GM18858 (cell line): ENCODE data around the gene EYA4.

Experiments
- ATAC-seq: cut with Tn5 transposase; IDR thresholded peaks from one replicate; pipeline ENCODE4 v1.9.1; 2021; ENCODE audit not compliant: unreplicated experiment

EYA4 gene

DNA sequence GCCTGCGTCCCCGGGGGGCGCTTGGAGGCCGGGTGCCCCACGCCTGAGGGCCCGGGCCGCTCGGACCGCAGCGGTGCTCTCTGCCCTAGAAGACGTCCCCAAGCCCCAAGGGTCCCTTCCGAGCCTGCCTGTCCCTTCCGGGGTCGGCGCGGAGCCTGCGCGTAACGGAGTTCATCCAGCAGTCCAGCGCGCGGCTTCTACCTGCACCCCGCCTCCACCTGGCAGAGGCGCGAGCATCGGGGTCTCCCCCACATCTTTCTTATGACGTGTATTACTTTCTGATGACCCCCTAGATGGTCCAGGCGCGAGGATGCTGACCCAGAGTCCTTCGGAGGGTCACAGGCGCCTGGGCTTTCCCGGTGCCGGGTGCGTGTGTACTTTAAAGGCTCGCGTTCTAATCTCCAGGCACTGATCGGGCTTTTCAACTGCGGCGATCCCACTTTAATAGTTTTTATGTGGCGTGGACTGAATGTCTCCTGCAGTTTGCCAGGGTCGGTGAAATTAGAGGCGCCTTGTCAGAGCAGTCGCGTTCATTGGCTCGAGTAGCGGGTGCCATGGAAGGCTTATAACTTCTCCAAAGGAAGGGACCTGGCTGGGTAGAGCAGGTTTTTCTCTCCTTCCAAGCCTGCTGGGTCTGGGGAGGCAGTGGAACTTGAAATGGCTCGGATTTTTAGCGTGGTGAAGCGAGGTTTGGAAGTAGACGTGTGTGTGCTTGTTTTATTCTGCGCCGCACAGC lies 912 bp downstream of the EYA4 start:
- ATAC-seq: no peak

DNA sequence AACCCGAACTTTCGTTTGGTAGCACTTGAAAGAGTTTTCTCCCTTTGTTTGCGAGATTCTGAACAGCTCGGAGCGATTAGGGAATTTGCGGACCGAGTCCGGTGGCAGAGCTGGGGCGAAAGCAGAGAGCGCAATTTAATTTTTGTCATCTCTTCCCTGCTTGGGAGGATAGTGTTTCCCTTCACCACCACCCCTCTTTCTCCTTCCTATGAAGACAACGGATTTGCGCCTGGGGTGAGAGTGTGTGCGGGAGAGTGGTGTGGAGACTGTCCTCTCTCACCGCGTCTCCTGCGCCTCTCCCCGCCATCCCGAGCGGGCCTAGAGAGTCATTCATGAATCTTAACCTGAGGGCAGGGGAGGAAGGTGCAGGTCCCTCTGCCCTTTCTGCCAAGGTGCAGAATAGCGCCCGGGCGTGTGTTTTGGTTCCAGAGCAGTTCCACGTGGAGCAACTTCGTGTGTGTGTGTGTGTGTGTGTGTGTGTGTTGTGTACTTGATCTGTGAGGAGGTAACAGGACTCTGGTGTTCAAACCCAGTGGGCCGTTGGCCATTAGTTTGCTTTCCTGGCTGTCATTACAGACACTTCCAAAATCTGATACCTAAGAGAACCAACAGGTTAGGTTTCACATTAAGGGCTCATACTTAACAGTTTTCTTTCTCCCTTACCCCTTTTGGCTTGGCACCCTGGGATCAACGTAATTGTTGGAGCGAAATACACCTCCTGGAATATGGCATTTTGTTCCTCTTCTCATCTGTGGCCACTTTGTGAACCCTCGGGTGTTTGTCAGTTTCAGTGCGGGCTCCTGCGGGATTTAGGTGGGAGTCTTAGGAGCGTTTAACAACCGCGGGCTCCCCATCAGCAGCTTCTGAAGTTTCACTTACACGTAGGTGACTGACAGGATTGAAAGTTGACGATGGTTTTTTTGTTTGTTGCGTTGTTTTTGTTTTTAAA lies 1.8 kb downstream of the EYA4 start:
- no peak for ATAC-seq

DNA sequence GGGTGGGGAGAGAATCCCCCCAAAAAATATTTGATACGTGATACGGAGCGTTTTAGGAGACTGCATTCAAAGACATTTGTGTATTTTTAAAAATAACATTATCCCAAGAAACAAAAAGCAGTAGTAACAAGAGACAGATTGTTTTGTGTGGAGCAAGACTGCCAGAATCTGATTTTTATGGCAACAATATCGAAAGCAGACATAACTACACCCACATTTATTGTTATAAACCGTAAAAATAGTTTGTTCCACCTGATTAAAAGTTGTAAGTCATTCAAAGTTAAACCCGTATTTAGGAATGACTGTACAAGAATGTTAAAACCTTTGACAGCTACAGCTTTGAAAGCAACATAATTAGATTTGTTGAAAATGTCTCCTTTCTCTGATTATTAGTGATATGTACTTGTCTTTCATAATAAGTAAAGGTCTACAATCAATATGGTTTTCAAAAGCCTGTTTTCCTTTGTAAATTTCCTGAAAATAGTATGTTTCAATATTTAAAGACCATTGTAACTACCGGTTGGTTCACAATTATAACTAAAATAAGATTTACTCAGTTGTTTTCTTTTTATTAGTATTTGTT lies 2.7 kb downstream of the EYA4 start:
- no peak for ATAC-seq

DNA sequence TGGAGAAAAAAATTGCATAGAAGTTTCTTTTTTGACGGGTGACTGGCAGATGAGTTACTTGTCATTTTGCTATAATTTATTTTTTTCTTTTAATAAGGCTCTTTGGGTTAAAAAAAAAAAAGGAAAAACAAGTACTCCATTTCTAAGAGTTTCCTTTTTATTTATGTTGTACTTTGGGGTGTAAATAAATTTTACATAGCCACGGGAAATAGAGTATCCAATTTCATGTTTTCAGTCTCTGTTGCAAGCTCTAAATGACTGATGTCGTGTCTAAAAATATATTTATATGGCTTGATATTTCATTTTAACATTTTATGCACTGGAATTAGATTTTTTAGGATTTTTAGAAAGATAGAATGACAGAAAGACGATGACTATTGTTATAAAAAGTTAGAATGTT lies 3.4 kb downstream of the EYA4 start:
- ATAC-seq: no peak

DNA sequence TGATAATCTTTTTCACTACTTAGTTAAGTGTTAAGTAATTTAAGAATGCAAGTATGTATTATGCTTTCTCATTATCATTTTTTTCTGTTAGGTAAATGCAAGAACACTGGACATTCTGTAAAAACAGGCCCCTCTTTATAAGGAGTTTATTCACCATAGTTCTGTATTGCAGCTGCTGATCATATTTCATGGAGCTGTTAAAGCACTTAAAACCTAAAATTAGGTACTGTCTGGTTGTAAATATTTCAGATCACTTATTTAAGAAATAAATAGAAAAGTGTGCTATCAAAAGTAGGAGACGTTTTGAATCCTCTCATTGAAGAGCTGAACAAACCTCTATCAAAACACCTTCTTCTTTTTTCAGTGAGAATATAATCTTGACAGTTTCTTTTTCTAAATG lies 3.9 kb downstream of the EYA4 start:
- ATAC-seq: no peak

DNA sequence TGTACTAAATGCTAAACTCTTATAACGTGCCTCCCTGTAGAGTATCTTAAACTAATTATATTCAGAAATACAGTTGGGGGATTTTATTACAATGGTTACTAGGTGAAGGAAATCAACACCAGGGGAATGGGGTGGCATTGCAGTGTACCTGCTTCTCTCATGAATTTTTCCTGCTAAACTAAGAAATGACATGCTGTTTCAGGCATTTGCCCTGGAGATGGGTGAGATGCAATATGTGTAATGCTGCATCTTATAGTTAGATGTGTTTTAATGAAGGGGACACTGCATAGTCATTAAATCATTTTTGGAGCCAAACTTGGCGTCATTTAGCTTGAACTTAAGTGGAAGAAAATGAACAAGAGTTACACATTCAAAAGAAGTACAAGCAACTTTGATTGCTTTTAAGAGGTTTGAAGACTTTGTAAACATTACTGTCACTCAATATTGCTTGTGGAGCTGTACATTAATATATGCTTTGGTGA lies 4.3 kb downstream of the EYA4 start:
- ATAC-seq: no peak

DNA sequence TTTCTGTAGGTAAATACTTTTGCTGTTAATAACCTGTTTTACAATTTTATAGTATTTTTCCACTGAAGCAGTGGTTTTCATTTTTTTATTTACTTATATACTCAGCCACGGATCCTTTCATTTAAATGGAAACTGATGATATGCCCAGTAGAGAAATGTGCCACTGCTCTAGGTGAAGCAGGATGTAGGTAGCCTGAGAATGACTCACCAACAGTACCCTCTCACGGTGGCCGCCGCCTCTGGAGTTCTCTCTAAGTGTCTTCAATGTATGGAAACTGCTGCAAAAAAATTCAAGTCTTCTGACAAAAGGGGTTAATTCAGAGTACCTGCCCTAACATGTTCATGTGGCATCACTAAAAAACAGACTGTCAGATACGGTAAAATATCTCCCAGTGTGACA lies 6.4 kb downstream of the EYA4 start:
- no peak for ATAC-seq

DNA sequence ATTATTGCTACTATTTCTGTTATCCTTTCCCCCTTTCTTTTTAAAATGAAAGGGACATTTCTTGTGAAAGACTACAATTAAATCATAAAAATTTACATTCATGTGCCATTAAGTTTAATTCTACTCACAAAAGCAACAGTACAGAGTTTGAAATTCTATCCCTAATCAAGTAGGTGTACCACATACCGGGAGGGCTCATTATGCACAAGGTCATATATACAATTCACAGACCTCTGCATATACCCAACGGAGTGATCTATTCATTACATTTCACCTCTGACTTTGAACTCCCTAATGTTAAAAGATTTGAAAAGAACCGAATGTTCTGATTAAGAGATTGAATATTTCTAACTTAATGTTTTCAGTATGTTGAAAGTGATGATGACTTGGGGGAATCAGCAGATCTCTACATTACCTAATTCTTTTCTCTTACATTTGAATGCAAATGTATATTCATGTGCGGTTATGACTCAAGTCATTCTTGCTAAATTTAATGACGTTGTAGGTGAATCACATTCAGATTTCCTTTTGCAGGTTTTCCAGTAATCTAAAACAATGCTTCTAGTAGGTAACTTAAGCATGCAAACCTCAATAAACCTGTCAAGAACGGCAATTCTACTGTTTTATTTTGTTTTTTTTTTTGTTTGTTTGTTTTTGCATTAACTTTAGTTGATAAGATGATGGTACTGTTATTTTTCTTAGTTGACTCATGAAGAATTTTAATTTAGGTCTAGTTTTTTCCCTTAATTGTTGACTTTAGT lies 7.3 kb downstream of the EYA4 start:
- ATAC-seq: no peak

DNA sequence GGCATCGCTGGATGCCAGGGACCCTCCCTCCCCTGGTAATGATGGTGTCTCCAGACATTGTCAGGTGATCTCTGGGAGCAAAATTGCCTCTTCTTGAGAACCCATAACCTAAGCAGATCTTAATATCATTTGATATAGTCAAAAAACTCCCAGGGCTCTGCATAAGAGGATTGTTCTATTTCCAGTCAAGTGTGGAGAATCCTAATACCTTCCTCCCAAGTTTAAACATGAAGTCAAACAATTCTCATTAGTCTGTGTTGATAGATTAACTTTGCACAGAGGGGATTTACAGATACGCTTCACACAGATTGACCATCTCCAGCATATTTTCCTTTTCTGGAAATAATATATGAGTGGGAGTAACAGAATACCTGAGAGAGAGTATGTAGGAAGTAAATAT lies 10.5 kb downstream of the EYA4 start:
- ATAC-seq: no peak

DNA sequence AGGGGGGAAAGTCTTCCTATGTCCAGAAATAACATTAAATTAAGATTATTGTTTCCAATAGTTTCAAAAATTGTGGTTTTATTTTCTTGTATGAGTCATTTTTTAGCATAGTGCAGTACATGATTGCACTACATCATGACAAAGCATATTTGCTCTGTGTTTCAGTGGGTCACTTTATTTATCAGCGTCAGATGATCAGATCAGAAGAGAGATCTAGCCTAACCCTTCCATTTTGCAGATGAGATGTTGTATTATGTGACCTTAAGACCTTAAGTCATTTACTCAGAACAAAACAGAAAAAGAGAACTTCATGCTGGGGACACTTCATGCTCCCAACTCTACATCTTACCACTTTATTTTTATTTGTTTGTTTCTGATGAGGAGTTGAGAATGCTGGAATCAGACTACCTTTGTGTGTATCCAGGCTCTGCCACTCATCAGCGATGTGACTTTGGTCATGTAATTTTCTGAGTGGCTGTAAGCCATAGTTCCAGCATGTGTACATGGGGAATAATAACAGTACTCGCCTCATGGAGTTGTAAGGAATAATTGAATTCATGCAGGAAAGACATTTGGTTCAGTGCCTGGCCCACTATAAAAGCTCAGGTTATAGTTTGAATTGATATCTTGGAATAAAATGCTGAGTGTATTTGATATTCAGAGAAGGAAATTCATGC lies 13.5 kb downstream of the EYA4 start:
- ATAC-seq: no peak

DNA sequence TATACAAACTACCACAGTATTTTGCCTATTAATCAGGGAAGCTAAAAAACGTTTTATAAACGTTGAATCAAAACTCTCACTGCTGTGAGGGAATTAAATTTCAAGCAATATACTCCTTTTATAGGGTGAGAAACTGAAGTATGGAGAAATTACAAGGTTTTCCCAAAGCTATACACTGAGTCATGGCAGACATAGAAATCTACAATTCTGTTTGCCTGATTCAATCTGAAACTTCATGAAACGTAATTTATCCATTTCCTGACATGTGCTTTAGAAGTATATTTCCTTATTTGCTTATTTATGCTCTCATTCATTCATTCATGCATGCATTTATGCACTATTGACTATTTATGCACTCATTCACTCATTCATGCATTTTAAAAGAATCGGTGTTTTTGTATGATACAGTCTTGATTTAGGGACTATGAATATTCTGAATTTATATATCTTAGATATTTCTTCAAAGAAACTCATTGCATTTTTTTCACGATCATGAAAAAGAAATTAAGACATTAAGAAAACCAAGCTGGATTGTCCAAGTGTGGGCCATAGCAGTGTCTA lies 16.5 kb downstream of the EYA4 start:
- no peak for ATAC-seq

DNA sequence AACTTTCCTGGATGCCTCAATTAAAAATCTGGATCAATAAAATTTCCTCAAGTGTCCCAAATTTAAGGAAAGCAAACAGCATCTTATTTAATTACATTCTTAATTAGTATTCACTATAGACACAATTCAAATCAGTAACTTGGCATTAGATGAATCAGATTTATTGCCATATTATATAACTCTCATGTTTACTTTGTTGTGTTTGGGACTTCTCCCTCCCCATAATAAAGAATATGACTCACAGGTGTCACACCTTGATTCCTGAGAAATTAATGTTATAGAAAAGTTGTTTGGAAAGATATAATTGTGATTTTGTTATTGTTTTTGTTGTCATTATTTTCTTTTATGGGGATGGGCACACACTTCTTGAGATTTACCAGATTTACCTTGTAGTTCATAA lies 18.4 kb downstream of the EYA4 start:
- no peak for ATAC-seq

DNA sequence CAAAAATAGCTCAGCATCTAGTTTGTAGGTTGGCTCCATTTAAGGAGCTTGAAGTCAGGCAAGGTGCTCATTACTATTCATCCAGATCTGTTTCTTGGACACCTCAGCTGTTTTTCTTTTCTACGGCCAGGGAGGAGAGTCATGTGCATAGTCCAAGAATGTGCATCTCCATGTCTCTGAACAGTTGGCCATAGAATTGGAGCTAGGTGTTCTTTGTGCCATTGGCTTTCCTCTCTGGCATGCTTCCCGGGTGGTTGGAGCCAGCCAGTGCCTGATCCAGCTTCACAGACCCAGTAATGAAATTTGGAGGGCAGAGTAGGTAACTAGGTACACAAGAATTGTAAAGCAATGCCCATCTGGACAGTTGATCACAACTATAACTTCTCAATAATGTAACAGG lies 21.6 kb downstream of the EYA4 start:
- no peak for ATAC-seq

DNA sequence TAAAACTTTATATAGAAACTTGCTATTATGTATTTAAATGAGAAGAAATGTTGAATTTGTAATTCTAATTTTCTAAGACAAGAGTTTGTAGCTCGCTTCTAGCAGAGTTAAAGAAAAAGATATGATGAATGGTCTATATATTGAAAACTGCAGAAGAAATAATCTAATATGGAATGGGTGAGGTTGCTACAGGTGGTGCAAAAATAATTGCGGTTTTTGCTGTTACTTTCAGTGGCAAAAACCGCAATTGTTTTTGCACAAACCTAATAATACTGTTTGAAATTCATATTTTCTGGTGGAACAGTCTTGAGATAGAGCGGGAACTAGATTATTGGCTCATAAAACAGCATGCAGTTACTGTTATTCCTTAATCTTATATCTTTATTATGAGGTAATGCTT lies 23.9 kb downstream of the EYA4 start:
- ATAC-seq: no peak

DNA sequence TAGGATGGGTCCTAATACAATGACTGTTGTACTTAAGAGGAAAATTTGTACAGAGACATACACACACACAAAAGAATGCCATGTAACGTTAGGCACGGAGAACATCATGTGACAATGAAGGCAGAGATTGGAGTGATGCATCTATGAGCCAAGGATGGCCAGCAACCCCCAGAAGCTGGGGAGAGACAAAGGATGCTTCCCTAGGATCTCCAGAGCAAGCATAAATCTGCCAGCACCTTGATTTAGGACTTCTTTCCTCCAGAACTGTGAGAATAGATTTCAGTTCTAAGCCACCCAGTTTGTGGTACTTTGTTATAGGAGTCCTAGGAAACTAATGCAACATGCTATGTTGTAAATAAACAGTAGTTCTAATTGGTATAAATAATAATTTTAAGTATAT lies 25.0 kb downstream of the EYA4 start:
- ATAC-seq: no peak

DNA sequence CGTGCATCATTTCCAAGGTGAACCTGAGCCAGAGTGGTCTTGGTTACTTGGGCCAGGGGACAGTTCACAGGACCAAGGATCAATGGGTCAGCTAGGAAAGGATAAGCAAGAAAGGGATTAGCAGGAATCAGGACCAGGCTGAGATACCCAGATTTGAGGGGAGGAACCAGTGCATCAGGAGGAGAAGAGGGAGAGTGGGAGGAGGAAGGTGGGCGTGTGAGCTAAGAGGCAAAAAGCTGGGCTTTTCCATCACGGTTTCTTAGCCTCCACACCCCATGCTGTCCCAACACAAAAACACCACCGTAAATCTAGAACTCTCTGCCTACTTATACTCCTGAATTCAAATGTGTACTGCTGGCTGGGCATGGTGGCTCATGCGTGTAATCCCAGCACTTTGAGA lies 27.5 kb downstream of the EYA4 start:
- no peak for ATAC-seq

DNA sequence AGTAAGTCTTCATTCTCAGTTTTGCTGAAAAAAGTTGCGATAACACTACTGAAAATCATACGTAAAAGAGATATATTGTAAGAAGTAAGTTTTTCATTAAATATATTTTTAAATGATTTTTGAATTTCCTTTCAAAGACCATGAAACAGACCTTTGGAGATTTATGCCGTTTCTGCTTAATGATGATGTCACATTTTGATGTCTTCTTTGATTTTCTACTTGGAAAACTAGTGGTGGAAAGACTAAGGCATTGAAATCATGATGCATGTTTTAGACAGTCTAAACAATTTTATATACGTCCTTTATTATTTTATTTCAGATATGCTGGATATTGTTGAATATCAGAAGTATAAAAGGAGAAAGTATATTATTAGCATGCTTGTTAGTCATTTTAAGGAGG lies 33.7 kb downstream of the EYA4 start:
- ATAC-seq: no peak

DNA sequence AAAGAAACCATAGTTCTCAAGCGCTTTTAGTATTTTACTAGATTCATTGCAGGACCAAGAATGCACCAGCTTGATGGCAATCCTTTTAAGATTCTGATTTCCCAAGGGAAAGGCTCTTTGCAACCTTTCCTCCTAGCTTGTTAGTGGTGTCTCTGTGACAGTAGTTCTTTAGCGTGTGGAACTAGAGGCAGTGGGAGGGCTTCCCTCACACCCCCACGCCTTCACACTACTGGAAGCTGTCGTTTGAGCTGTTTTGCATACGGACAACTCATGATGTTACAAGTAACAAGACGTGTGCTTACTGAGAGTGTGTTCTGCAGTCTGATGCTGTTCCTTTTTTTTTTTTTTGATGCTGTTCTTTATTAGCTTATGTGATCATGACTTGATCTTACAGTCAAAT lies 34.1 kb downstream of the EYA4 start:
- no peak for ATAC-seq

DNA sequence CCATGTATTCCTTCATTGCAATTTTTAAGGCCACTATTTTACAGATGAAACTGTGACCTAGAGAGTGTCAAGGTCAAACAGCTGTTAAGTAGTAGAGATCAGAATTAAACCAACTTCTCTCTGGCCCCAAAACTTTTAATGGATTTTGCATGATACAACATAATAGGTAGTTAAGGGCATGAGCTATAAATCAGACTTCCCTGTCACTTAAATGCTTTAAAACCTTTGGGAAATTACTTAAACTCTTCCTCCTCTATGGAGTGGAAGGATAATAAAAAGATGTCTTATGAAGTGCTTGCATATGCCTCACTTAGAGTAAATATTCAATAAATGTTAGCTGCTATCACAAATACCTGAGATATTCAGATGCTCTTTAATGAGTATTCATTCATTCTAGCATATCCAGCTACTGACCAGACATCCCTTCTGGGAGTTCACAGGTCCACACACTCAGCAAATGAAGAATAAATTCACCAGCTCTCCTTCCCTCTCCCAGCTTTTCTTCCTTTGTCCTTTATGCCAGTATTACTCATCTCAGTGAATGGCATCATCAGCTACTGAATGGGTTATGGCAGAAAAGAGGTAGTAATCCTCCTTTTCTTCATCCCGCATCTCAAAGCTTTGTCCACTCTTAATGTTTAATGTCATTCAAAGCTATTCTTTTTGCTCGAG lies 36.2 kb downstream of the EYA4 start:
- no peak for ATAC-seq
